Measurements from ENCODE around the gene IRS1.

DNA sequence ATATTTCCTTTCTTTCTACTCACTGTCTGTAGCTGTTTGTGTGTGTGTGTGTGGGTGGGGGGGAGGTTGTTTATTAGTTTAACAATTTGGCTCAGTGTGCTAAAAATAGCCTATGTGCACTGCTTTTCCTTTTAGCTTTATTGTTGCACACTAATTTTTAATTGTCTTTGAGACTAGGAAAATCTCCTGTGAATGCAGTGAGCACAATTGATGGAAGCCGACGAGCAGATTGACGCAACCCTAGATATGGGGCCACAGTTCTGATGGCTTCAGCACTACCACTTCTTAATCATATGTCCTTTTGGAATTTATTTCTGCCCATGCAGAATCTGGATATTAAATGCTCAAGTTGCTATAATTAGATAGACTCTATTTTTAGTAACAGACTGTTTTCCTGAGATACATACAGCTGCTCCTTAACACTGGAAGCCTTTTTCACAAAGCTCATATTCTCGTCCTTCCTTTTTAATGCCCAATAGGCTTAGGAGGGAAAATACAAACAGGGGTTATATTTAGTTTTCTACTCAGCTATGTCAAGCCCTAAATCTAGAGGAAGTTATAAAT is 109.1 kb downstream of the IRS1 start:
- TF ChIP-seq GATA2 (IDR thresholded peaks at IDR 0.05; ENCODE audit: low read depth, low read length) (no peak), GATA3 (IDR thresholded peaks at IDR 0.05; ENCODE audit: low read depth, low read length) (no peak)
